ENCODE results near the gene HRH3. TPM values are rescaled to one million over a fixed set of nuclear protein-coding genes. Genes with fewer than 3 reads are reported as not detected.

HRH3 gene
- total and polyA plus RNA-seq, 8 donors = not detected

GRCh38 chr20:62229667-62230066 is 9.6 kb upstream of the HRH3 start:
- no peak for DNase-seq
- H3K9me3 ChIP-seq = no peaks in the 10 kb centered on the region
- H3K27ac ChIP-seq = no peak overlapping the region
- 65 to 78% (median 69%) methylated on average over 4 of the region's 4 CpGs for WGBS, 5 donors
- H3K27me3 ChIP-seq = peaks cover 0 to 85% (median 13%) of the 10 kb centered on the region in 3 donors
- TF ChIP-seq CTCF (IDR thresholded peaks at IDR 0.05) (no peak), POLR2AphosphoS5 (IDR thresholded peaks at IDR 0.05) (no peak), POLR2A (IDR thresholded peaks at IDR 0.05) (no peak), EP300 (IDR thresholded peaks at IDR 0.05) (no peak)
- H3K4me3 ChIP-seq = no peak overlapping the region
- intact Hi-C loops (cut with DNase I; ENCODE audit: low total_unique reads) = no loop called here
- H3K36me3 ChIP-seq = no peaks in the 10 kb centered on the region
- H3K4me1 ChIP-seq = peaks cover 6 to 26% (median 13%) of the 10 kb centered on the region in 4 donors

GRCh38 chr20:62228982-62229545 is 9.0 kb upstream of the HRH3 start:
- no peak for DNase-seq
- H3K36me3 ChIP-seq = no peaks in the 10 kb centered on the region
- no peaks in the 10 kb centered on the region for H3K9me3 ChIP-seq
- no peak for TF ChIP-seq CTCF (IDR thresholded peaks at IDR 0.05)
- TF ChIP-seq POLR2AphosphoS5 (IDR thresholded peaks at IDR 0.05) = no peak
- no peak for TF ChIP-seq POLR2A (IDR thresholded peaks at IDR 0.05)
- TF ChIP-seq EP300 (IDR thresholded peaks at IDR 0.05) = no peak
- no peak overlapping the region for H3K4me3 ChIP-seq
- peaks cover 2 to 20% (median 9%) of the 10 kb centered on the region in 4 donors for H3K4me1 ChIP-seq
- intact Hi-C loops (cut with DNase I; ENCODE audit: low total_unique reads) = no loop called here
- H3K27me3 ChIP-seq = peaks cover 0 to 85% (median 18%) of the 10 kb centered on the region in 3 donors
- H3K27ac ChIP-seq = no peak overlapping the region
- 78 to 88% (median 84%) methylated on average over 7 of the region's 7 CpGs for WGBS, 5 donors

GRCh38 chr20:62227977-62228958 is 8.2 kb upstream of the HRH3 start:
- Histone ChIP-seq H3K4me1 (peaks cover 0 to 19% (median 9%) of the 10 kb centered on the region in 4 donors), H3K27ac (no peak overlapping the region), H3K36me3 (no peaks in the 10 kb centered on the region), H3K9me3 (no peaks in the 10 kb centered on the region), H3K4me3 (no peak overlapping the region), H3K27me3 (peaks cover 0 to 85% (median 26%) of the 10 kb centered on the region in 3 donors)
- intact Hi-C loops (cut with DNase I; ENCODE audit: low total_unique reads) = no loop called here
- TF ChIP-seq CTCF (IDR thresholded peaks at IDR 0.05) (peak in 1 of 7 experiments; percentile 19), POLR2AphosphoS5 (IDR thresholded peaks at IDR 0.05) (no peak)
- 29 to 46% (median 35%) methylated on average over 32 to 37 of the region's 37 CpGs for WGBS, 5 donors
- DNase-seq = peak; percentile 52 to 79

GRCh38 chr20:62227591-62227976 is 7.5 kb upstream of the HRH3 start:
- no peaks in the 10 kb centered on the region for H3K9me3 ChIP-seq
- TF ChIP-seq CTCF (IDR thresholded peaks at IDR 0.05) = no peak
- H3K4me3 ChIP-seq = no peak overlapping the region
- H3K36me3 ChIP-seq = no peaks in the 10 kb centered on the region
- DNase-seq = no peak
- H3K27me3 ChIP-seq = peaks cover 3 to 85% (median 33%) of the 10 kb centered on the region in 3 donors
- H3K27ac ChIP-seq = no peak overlapping the region
- H3K4me1 ChIP-seq = peaks cover 0 to 15% (median 7%) of the 10 kb centered on the region in 4 donors
- WGBS, 5 donors = 33 to 60% (median 48%) methylated on average over 1 to 10 of the region's 10 CpGs
- intact Hi-C loops (cut with DNase I; ENCODE audit: low total_unique reads) = no loop called here
